NCI-H128 (cell line): Measurements from ENCODE around the gene COL18A1.

Experiments
- DNase-seq: peaks from one replicate; lab custom pipeline; 2025; ENCODE audit not compliant: unreplicated experiment; lab: John Stamatoyannopoulos, UW

COL18A1 gene

GRCh38 chr21:45477176-45478114, 72.5 kb downstream of the COL18A1 start:
- no peak for DNase-seq

- DNase-seq, result peak; percentile 34
These were observed 73.3 kb downstream of the COL18A1 start for GRCh38 chr21:45478115-45478801.

GRCh38 chr21:45478816-45479669, 74.1 kb downstream of the COL18A1 start:
- no peak for DNase-seq

DNA sequence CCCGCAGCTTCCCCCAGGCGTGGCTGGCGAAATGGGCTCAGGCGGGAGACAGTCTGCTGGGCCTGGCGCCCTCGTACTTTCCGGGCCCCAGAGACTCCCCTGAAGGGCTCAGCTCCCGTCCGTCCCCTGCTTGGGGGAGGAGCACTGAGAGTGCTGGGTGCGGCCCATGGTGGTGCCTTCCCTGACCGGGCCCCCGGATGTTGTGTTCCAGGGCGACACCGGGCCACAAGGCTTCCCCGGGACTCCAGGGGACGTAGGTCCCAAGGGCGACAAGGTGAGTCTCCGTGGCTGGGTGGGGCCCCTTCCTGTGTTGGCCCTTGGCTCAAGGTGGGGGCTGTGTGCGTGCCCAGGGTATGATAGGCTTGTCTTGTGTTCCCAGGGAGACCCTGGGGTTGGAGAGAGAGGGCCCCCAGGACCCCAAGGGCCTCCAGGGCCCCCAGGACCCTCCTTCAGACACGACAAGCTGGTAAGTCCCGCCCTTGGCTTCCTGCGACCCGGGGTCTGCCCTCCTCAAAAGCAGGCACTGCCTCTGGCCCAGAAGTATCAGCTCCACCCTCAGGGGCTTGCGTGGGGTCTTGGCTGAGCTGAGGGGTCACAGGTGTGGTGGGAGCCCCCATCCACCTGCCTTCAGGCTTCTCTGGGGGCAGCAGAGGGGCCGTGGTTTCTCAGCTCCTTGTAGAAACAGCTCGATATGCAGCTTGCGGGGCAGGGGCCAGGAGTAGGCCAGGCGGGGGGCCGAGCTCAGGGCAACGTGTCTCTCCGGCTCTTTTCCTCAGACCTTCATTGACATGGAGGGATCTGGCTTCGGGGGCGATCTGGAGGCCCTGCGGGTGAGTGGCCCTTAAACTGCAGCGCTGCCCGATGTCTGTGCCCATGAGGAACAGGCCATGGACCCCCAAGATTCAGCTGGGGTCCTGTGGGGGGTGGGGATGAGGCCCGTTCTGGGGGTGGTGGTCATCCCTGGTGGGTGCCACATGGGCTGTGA, 75.0 kb downstream of the COL18A1 start:
- no peak for DNase-seq

- DNase-seq, result no peak
These were observed 75.9 kb downstream of the COL18A1 start for GRCh38 chr21:45480701-45481500.

DNA sequence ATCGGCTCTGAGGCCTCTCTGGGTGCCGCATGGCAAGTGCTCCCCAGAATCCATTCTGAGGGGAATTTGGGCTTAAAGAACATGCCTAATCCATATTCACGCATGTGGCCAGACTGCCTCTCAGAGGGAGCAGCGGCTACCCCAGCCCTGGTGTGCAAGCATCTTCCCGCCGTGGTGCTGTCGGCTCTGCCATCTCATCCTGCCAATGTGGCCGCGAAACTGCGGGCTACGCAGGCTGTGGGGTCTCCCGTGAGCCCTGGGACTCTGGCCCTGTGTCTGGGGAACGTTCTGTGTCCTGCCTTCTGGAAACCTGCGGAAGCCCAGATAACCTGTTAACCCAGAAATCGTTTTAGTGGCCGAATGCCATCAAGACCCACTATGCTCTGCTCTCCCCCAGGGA, 76.6 kb downstream of the COL18A1 start:
- no peak for DNase-seq

- no peak for DNase-seq
These were observed 77.3 kb downstream of the COL18A1 start for GRCh38 chr21:45481977-45482898.

GRCh38 chr21:45482899-45483821, 78.2 kb downstream of the COL18A1 start:
- DNase-seq, result no peak

GRCh38 chr21:45484318-45484717, 79.4 kb downstream of the COL18A1 start:
- DNase-seq, result no peak

- no peak for DNase-seq
These were observed 80.9 kb downstream of the COL18A1 start for GRCh38 chr21:45485686-45486442.

DNA sequence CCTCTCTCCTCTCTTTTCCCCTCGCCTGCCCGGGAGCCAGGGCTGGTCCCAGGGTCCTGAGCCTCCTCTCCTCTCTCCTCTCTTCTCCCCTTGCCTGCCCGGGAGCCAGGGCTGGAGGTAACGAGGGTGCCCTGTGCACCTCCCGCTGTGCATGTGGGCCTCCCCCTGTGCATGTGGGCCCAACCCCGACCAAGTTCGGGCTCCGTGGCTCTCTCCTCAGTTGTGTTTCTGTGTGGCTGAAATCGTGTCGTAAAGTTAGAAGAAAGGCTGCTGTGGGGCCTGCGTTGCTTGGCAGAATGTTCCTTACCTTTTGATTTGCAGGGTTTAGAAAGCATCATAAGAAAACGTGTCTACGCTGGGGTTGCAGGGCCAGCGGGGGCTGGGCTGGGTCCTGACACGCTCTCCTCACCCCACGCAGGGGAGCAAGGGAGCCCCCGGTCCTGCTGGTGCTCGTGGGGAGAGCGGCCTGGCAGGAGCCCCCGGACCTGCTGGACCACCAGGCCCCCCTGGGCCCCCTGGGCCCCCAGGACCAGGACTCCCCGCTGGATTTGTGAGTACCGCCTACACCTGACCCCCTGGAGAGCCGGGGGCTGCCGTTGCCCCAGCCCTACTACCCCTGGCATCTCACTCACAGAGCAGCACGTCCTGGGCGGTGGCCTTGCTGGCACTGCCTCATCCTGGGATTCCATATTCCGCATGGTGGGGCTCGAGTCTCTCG, 81.6 kb downstream of the COL18A1 start:
- DNase-seq, result no peak

GRCh38 chr21:45487161-45487806, 82.3 kb downstream of the COL18A1 start:
- DNase-seq, result no peak

DNA sequence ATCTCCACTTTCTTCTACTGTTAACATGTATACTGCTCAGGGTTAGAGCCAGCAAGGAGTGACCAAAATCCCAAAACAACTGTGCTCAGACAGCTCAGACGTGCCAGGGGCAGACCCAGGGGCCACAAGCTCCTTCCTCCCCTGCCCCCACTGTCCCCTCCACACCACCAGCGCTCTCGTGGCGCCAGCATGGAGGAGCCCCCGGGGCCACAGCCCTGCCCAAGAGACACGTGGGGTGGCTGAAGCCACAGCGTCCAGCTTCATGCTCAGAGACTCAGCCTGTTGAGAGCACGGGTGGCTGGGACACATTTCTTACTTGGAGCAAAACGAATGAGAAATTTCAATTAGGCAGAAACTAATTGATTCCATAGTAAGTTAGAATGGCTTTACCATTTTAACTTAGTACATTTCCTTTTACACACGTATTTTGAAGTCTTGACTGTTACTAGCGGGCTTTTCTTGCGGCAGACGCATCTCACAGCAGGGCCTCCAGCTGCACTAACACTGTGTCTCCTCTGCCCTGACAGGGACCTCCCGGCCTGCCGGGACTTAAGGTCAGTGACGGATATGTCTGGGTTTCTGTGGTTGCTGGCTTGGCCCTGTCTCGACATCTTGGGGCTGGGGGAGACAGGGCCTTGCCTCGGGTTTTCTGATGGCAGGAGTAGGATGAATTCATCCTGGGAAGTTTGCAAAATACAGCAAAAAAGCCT, 83.1 kb downstream of the COL18A1 start:
- no peak for DNase-seq

DNA sequence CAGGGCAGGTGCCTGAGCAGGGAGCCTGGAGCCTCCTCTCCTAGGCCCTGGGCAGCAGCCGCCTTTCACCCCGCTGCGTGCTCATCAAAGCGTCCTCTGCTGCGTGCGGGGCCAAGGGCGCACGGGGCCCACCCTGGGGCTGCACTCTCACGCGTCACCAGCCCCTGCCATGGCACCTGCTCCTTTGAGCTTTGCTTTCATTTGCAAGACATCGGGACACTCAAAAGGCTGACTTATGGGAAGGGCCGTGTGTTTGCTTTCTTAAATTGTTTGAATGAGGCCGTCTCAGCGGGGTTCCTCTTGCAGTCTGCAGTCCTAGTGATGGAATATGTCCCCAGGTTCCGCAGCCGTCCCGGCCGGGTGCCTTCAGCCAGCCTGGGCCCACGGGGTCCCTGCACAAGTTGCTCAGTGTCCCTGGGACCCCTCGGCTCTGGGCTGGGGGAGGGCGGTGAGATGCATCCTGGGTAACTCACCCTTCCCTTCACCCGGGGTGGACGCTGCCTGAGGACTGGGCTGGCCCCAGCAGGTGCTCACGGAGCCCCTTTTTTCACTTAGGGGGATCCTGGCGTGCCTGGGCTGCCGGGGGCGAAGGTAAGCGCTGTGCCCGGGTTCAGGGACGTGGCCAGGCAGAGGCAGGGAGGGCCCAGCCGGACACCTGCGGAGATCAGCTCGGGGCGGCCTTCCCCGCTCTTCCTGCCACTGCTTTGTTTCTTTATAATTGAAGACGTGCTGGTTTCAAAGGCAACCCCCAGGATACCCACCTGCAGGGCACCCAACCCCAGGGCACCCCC, 84.2 kb downstream of the COL18A1 start:
- DNase-seq, result no peak
